A673 (cell line): ENCODE data around the gene NRM.
A peak's percentile ranks its signal among the peaks of the same experiment; 100 is the strongest.

Experiments used
- EZH2 ChIP-seq: fragments of 200-600 bp; sonication (generic); IDR thresholded peaks from 2 replicates; pipeline ENCODE4 v1.6.1; 2017; ENCODE audit warnings: borderline replicate concordance, low read depth, mild to moderate bottlenecking, mixed read lengths, antibody characterized with exemption, low read length; ENCODE audit not compliant: poor library complexity, severe bottlenecking
- TF ChIP-seq, protein P1 (sequence below): fragments of 300-800, 200-600 bp; sonication (generic); conservative IDR thresholded peaks from 2 replicates; pipeline ENCODE4 v1.5.1; 2017; ENCODE audit warnings: low read depth, mild to moderate bottlenecking, antibody characterized with exemption, low read length, moderate library complexity, mixed read lengths

DNA sequence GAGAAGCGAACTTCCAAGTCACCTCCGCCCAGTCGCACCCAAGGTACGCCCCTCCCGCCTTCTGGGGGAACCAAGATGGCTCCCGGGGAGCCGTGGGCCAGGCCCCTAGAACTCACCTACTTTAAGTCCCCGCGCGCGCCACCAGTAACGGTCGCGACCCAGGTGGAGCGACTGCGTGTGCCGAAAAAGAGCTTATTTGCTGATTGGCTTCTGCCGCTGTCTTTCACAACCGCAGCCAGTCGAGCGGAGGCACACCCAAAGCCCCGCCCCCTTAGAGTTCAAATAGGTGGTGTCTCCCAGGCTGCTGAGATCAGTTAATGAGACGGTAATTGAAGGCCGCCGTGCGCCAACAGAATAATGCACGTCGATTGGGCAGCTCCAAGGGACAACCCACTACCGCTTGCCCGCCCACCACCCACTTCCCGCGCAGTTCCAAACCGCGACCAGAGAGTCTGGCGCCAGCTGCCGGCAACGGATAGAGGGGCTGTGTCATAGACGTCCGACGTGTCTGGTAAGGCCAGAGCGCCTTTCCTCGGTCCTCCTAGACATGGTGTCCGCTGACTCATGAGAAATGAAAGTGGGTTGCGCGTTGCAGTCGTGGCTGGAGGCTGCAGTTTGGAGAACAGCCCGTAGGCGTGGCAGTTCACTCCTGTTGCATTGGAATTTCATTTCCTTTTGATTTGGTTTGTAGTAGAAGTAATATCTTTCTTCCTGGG, 26.5 kb upstream of the NRM start, which contains the start of gene MDC1:
- TF ChIP-seq, protein P1, sequence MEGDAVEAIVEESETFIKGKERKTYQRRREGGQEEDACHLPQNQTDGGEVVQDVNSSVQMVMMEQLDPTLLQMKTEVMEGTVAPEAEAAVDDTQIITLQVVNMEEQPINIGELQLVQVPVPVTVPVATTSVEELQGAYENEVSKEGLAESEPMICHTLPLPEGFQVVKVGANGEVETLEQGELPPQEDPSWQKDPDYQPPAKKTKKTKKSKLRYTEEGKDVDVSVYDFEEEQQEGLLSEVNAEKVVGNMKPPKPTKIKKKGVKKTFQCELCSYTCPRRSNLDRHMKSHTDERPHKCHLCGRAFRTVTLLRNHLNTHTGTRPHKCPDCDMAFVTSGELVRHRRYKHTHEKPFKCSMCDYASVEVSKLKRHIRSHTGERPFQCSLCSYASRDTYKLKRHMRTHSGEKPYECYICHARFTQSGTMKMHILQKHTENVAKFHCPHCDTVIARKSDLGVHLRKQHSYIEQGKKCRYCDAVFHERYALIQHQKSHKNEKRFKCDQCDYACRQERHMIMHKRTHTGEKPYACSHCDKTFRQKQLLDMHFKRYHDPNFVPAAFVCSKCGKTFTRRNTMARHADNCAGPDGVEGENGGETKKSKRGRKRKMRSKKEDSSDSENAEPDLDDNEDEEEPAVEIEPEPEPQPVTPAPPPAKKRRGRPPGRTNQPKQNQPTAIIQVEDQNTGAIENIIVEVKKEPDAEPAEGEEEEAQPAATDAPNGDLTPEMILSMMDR, result peak; percentile 24; the same call in 1 of the 2 replicates
- TF ChIP-seq EZH2, result no peak
